Small intestine (tissue), 7 donors: ENCODE results near the gene STARD8. TPM values are rescaled to one million over a fixed set of nuclear protein-coding genes. Genes with fewer than 3 reads are reported as not detected.

Source experiments
- DNase-seq, 2 donors: peaks; one replicate each; pipeline versions ENCODE4 v3.0.0 to v3.0.0-alpha.2; 2013
- FAIRE-seq: peaks from 2 replicates; lab custom pipeline; 2012; peaks lifted over from hg19 to GRCh38; lab: Jason Lieb, UNC
- H3K27ac ChIP-seq, 3 donors: one replicate each; pipeline ENCODE4 v1.5.1; 2013; ENCODE audit warnings: low read length in 2 of 3, mild to moderate bottlenecking in 2 of 3, control low read depth in 1 of 3, inconsistent platforms in 1 of 3, low read depth in 1 of 3, moderate library complexity in 1 of 3
- H3K27me3 ChIP-seq, 3 donors: one replicate each; pipeline ENCODE4 v1.6.1; 2013; ENCODE audit warnings: low read length in 3 of 3, inconsistent platforms in 1 of 3; ENCODE audit not compliant: control insufficient read depth in 3 of 3, insufficient read depth in 3 of 3
- H3K36me3 ChIP-seq, 3 donors: one replicate each; pipeline ENCODE4 v1.6.1; 2013; ENCODE audit warnings: low read length in 3 of 3, inconsistent platforms in 1 of 3, low read depth in 1 of 3, mild to moderate bottlenecking in 1 of 3, moderate library complexity in 1 of 3; ENCODE audit not compliant: control insufficient read depth in 3 of 3, insufficient read depth in 2 of 3
- H3K4me1 ChIP-seq, 3 donors: one replicate each; pipeline ENCODE4 v1.6.1; 2013; ENCODE audit warnings: low read length in 2 of 3, inconsistent platforms in 1 of 3, low read depth in 1 of 3, mild to moderate bottlenecking in 1 of 3, moderate library complexity in 1 of 3; ENCODE audit not compliant: control insufficient read depth in 3 of 3, insufficient read depth in 2 of 3
- H3K4me3 ChIP-seq, 3 donors: one replicate each; pipeline ENCODE4 v1.5.1; 2013; ENCODE audit warnings: low read length in 3 of 3, control low read depth in 1 of 3, inconsistent platforms in 1 of 3, low read depth in 1 of 3, mild to moderate bottlenecking in 1 of 3, moderate library complexity in 1 of 3
- H3K9me3 ChIP-seq, 2 donors: one replicate each; pipeline ENCODE4 v1.6.1; 2013; ENCODE audit warnings: low read depth in 1 of 2, low read length in 1 of 2; ENCODE audit not compliant: control insufficient read depth in 2 of 2, insufficient read depth in 1 of 2
- WGBS, 3 donors: extraction: QIAGEN DNeasy Blood & Tissue Kit; methylation state at CpG; one replicate each; pipeline ENCODE4 v1.1.7; 2013; 5-methylcytosine and 5-hydroxymethylcytosine counted together
- polyA plus RNA-seq, 4 donors: library from polyadenylated mRNA; stranded (reverse) in 3 of 4; unstranded in 1 of 4; fragments of 200-250 nt in 3 of 4; fragments of 120-200 nt in 1 of 4; gene quantifications; one replicate each; pipeline versions ENCODE4 v1.2.1 to v1.2.3, GENCODE V29; 2013
- donor health status: healthy with polysubstance abuse.
- donor health status: control.
- donor health status: control.
- donor health status: Bipolar disorder and iron deficiency.
- donor health status: healthy.

The STARD8 gene
- polyA plus RNA-seq, 4 donors: 0.67 to 5.6 (median 1.5) TPM

DNA sequence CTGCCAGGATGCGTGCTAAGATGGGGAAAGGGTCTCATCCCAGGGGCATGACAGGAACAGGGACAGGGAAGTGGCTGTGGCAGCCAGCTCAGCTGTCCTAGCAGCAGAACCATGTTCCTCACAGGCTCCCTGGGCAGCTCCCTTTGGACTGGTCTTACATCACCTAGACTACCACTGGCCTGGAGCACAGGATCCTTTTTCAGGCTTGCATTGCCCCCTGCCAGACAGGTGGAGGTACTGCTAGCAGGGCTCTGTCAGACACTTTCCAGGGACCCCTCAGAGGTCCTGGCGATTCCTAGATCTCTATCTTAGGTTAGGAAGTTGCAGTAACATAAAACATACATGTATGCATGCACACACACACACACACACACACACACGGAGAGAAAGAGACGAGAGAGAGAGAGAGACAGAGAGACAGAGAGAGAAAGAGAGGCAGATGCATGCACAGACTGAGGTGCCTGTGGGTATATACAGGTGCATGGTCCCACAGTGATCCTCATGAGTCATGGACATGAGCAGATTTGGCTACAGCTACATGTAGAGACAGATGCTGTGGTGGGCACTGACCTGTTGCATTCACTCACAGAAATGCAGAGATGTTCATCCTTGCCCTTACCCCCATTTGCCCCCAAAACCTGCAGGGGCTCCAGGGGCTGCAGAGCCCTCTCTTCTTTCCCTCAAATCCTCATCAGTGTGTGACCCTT is 63.6 kb downstream of the STARD8 start:
- Histone ChIP-seq H3K9me3 (no peaks in the 10 kb centered on the region), H3K4me3 (no peak overlapping the region), H3K36me3 (no peaks in the 10 kb centered on the region), H3K4me1 (no peaks in the 10 kb centered on the region), H3K27ac (no peak overlapping the region), H3K27me3 (no peaks in the 10 kb centered on the region)
- 21 to 50% (median 31%) methylated on average over 4 of the region's 4 CpGs for WGBS, 3 donors
- FAIRE-seq (no peak), DNase-seq (peak; percentile 42 to 54)

DNA sequence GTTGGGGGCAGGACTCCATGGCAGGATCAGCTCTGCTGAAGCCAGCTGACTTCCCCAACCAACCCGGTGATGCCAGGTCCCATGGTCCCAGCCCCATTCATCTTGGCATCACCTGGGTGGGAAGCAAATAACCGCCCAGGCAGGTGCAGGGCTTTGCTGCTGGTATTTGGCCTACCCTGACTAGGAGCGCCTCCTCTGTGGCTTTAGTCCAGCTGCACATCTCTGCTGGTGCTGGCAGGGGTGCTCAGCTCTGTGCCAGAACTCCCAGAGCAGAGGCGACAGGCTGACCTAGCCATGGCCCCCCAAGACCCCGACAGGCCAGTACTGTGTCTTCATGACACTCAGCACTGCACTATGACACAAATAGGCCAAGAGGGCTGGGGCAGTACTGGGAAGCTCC is 64.4 kb downstream of the STARD8 start:
- H3K4me3 ChIP-seq: no peak overlapping the region
- no peaks in the 10 kb centered on the region for H3K36me3 ChIP-seq
- FAIRE-seq: no peak
- no peaks in the 10 kb centered on the region for H3K9me3 ChIP-seq
- WGBS, 3 donors: 46 to 82% (median 50%) methylated on average over 3 to 5 of the region's 5 CpGs
- H3K27ac ChIP-seq: no peak overlapping the region
- no peaks in the 10 kb centered on the region for H3K4me1 ChIP-seq
- no peak for DNase-seq
- no peaks in the 10 kb centered on the region for H3K27me3 ChIP-seq

DNA sequence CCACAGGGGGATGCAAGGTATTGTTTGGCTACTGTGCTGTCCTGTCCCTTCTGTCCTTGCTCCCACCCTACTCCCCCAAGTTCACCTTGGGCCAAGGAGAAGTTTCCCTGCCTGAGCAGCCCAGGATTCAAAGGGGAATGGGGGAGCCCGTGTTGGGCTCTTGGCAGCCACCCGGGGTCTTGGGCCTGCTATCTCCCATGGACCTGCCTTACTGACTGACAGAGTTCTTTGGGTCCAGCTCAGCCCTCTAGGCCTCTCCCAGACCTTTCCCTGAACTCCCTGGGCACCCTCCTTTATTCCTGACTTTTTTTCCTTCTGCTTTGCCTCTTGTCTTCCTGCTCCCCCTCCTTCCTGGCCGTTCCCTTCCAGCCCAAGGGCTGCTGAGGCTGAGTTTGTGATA is 67.4 kb downstream of the STARD8 start:
- Histone ChIP-seq H3K4me1 (no peaks in the 10 kb centered on the region), H3K27ac (no peak overlapping the region), H3K4me3 (no peak overlapping the region), H3K27me3 (no peaks in the 10 kb centered on the region), H3K36me3 (no peaks in the 10 kb centered on the region), H3K9me3 (no peaks in the 10 kb centered on the region)
- no peak for FAIRE-seq
- WGBS, 3 donors: 38 to 85% (median 47%) methylated on average over 2 to 3 of the region's 3 CpGs
- no peak for DNase-seq

DNA sequence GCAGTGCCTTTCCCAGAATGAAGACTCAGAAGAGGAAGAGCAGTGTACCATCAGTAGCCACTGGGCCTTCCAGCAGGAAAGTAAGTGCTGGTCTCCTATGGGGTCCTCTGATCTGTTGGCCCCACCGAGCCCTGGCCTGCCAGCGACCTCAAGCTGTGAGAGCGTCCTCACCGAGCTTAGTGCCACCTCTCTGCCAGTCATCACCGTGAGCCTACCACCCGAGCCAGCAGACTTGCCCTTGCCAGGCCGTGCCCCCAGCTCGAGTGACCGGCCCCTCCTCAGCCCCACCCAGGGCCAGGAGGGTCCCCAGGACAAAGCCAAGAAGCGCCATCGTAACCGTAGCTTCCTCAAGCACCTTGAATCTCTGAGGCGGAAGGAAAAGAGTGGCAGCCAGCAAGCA is 69.7 kb downstream of the STARD8 start:
- no peaks in the 10 kb centered on the region for H3K4me1 ChIP-seq
- H3K27ac ChIP-seq: no peak overlapping the region
- no peaks in the 10 kb centered on the region for H3K36me3 ChIP-seq
- no peak overlapping the region for H3K4me3 ChIP-seq
- no peaks in the 10 kb centered on the region for H3K9me3 ChIP-seq
- FAIRE-seq: no peak
- H3K27me3 ChIP-seq: no peaks in the 10 kb centered on the region
- DNase-seq: no peak
- 87 to 94% (median 92%) methylated on average over 11 to 13 of the region's 13 CpGs for WGBS, 3 donors

DNA sequence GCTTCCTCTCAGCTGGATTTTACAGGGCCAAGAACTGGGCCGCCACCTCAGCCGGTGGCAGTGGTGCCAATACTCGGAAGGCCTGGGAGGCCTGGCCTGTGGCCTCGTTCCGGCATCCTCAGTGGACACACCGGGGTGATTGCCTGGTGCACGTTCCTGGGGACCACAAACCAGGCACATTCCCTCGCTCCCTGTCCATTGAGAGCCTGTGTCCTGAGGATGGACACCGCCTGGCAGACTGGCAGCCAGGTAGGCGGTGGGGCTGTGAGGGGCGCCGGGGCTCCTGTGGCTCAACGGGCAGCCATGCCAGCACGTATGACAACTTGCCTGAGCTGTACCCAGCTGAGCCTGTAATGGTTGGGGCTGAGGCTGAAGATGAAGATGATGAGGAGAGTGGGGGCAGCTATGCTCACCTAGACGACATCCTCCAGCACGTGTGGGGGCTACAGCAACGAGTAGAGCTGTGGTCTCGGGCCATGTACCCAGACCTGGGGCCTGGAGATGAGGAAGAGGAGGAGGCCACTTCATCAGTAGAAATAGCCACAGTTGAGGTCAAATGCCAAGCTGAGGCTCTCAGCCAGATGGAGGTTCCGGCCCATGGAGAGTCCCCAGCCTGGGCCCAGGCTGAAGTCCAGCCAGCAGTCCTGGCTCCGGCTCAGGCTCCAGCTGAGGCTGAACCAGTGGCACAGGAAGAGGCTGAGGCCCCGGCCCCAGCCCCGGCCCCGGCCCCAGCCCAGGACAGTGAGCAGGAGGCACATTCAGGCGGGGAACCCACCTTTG is 70.4 kb downstream of the STARD8 start:
- Histone ChIP-seq H3K27ac (no peak overlapping the region), H3K4me1 (no peaks in the 10 kb centered on the region), H3K27me3 (no peaks in the 10 kb centered on the region), H3K36me3 (no peaks in the 10 kb centered on the region), H3K9me3 (no peaks in the 10 kb centered on the region), H3K4me3 (no peak overlapping the region)
- WGBS, 3 donors: 78 to 91% (median 87%) methylated on average over 19 to 24 of the region's 24 CpGs
- FAIRE-seq (no peak), DNase-seq (no peak)

DNA sequence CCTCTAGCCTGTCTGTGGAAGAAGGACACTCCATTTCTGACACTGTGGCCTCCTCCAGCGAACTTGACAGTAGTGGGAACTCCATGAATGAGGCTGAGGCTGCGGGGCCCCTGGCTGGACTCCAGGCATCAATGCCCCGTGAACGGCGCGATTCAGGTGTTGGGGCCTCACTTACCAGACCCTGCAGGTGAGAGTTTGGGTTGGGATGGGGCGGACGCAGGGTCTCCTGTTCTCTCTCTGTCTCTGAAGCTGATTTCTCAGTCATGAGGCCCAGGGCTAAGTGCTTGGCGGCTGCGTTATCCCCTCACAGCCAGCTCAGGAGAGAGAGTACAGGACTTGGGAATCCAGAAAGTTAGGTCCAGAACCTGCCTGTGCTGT is 71.0 kb downstream of the STARD8 start:
- no peak for FAIRE-seq
- 89 to 98% (median 95%) methylated on average over 9 to 10 of the region's 10 CpGs for WGBS, 3 donors
- no peak for DNase-seq

DNA sequence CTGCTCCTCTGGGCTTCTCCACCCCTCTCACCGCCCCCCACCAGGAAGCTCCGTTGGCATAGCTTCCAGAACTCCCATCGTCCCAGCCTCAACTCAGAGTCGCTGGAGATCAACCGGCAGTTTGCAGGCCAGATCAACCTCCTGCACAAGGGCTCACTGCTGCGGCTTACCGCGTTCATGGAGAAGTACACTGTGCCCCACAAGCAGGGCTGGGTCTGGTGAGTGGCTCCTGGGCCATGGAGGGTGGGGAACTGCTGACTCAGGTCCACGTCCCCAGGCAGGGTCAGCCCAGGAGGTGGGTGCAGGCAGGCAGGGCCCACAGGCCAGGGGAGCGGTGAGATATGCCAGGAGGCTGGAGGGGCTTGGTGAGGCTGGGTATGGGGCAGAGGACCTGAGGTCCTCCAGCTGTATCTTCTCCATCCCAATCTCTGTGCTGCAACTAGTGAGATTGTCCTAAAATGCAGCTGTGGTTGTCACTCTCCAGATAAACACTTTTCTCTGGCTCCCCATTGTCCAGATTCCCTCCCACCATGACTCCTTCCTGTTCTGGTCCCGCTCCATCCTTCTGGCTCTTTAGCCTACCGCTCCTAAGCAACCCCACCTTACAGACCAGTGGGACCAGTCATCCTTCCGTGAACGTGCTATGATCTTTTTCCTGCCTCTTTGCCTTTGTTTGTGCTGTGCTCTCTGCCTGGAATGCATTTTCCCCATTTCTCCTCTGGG is 71.9 kb downstream of the STARD8 start:
- DNase-seq: no peak
- no peaks in the 10 kb centered on the region for H3K4me1 ChIP-seq
- no peaks in the 10 kb centered on the region for H3K36me3 ChIP-seq
- no peaks in the 10 kb centered on the region for H3K27me3 ChIP-seq
- no peak overlapping the region for H3K27ac ChIP-seq
- FAIRE-seq: no peak
- WGBS, 3 donors: 77 to 90% (median 89%) methylated on average over 13 to 14 of the region's 14 CpGs
- H3K9me3 ChIP-seq: no peaks in the 10 kb centered on the region
- no peak overlapping the region for H3K4me3 ChIP-seq

More for the DNA sequence above, 71.0 kb downstream of the STARD8 start:
- no peak overlapping the region for H3K27ac ChIP-seq
- no peaks in the 10 kb centered on the region for H3K9me3 ChIP-seq
- H3K4me1 ChIP-seq: no peaks in the 10 kb centered on the region
- H3K36me3 ChIP-seq: no peaks in the 10 kb centered on the region
- H3K4me3 ChIP-seq: no peak overlapping the region
- no peaks in the 10 kb centered on the region for H3K27me3 ChIP-seq

DNA sequence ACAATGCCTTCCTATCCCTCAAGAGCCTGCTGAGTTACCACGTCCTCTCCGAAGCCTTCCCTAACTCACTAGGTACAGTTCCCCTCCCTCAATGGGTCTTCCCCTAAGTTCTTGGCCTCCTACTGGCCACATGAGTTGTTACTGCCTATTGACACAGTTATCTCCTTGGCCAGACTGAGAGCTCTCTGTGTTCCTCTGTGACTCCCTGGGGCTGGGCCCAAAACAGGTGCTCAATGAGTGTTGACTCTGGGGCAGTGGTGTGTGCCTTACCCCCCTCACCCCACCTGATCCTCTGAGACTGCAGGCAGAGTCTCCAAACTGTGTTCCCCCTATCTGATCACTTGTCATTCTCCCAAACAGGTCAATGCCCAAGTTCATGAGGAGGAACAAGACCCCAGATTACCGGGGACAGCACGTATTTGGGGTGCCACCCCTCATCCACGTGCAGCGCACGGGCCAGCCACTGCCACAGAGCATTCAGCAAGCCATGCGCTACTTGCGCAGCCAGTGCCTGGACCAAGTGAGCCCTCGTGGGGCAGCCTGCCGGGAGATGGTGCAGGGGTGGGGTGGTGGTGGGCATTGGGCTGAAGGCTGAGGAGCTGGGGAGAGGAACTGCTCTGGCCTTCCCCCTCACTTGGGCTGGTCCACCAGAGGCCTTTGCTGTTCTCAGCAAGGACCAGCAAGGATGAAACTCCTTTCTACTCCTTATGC is 72.6 kb downstream of the STARD8 start:
- H3K9me3 ChIP-seq: no peaks in the 10 kb centered on the region
- no peak overlapping the region for H3K4me3 ChIP-seq
- H3K36me3 ChIP-seq: no peaks in the 10 kb centered on the region
- no peaks in the 10 kb centered on the region for H3K27me3 ChIP-seq
- no peak for FAIRE-seq
- H3K27ac ChIP-seq: no peak overlapping the region
- no peaks in the 10 kb centered on the region for H3K4me1 ChIP-seq
- no peak for DNase-seq
- WGBS, 3 donors: 85 to 89% (median 89%) methylated on average over 9 to 11 of the region's 11 CpGs
